ENCODE data around the gene LENG9.

The LENG9 gene

DNA sequence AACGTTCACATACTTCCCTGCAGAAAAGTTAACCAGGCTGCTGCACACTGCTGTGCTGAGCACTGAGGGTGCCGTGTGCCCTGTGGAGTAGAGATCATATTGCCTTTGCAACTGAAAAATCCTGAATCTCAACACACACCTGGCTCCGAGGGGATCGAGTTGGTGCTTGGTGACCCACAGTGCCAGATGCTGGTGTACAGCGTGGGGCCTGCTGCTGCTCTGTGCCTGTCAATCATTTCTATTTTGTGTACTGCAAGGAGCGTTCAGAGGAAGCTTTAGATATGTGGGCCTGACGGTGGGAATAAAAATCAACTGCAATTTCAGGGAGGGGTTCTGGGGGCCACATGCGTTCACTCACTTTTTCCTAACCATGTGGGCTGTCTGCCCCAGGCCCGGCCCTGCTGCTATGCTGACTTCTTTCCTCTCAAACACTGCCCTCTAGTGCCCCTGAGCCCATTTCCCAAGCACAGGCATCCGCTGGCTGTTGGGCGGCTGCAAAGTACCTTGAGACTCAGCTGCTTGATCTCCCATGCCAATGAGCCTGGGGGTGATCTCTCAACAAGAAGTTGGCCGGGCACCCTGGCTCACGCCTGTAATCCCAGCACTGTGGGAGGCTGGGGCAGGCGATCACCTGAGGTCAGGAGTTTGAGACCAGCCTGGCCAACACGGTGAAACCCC, 24.3 kb downstream of the LENG9 start:
- no peak for DNase-seq (ENCODE audit: low read depth in 2 of 2, low spot score in 1 of 2)

DNA sequence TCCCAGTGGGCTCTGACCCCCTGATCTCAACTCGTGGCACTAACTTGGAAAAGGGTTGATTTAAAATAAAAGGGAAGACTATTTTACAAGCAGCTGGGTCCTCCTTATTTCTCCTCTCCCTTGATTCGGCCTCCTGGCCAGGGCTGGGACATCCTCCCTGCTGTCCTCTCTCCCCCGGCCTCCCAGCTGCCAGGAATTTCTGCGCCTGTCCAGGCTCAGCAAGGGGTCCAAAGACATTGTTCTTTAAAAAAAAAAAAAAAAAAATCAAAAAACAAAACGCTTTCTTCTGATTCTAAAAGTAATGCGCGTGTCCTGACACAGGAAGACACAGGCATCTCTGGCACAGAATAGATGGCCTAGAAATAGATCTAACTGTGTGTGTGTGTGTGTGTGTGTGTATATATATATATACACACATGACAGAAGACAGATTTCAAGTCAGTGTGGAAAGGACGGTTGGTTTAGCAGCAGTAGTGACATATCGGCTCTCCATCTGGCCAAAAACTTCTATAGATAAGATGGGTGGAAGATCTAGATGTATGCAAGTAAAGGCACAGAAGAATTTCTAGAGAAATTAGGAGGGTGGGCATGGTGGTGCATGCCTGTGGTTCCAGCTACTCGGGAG, 26.8 kb downstream of the LENG9 start:
- DNase-seq (ENCODE audit: low read depth in 2 of 2, low spot score in 1 of 2) = no peak

DNA sequence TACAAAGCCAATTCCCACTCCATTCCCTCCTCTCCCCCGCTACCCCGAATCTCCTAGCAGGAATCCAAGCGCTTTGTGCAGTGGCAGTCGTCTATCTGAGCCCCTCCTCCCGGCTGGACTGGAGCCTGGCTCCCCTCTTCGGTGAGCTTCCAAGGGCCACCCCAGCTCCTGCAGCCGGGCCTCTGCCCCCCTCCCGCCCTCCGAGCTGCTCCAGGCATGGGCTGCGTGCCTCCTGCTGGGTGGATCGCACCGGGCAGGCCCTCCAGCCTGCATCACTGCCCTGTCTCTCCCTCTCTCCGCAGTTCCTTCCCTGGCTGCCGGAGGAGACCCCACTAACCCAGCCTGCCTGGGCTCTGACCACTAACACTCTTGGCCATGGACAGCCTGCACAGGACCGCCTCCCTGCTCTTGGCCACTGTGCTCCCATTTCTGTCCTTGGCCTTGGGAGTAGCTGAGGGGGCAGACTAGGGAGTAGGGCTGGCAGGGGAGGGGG, 27.5 kb downstream of the LENG9 start:
- DNase-seq (ENCODE audit: low read depth in 2 of 2, low spot score in 1 of 2) = no peak

DNA sequence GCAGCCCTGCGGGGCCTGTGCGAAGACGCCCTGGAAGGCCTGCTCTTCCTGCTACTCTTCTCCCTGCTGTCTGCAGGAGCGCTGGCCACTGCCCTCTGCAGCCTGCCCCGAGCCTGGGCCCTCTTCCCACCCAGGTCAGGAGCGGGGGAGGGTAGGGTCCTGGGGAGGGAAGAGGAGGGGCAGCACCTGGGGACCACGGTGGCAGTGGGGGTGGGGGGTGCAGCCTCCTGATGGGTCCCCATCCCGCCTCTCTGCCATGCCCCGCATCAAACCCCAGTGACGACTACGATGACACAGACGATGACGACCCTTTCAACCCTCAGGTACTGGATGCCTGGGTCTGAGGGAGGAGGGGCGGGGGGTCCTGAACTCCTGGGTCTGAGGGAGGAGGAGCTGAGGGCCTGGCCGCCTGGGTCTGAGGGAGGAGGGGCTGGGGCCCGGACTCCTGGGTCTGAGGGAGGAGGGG, 28.0 kb downstream of the LENG9 start:
- DNase-seq (ENCODE audit: low read depth in 2 of 2, low spot score in 1 of 2) = no peak

DNA sequence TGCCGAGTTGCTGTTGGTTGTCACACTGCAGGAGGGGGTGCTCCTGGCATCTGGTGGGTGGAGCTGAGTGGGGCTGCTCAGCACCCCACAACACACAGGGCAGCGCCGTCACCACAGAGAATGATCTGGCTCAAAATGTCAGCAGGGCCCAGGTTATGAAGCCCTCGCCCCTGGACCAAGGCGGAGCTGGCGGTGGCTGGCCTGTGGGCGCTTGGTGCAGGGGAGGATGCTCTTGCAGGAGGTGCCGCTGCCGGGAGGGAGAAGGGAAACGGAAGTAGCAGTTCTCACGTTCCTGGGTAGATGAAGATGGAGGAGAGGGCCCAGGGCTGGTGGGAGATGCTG, 28.7 kb downstream of the LENG9 start:
- no peak for DNase-seq (ENCODE audit: low read depth in 2 of 2, low spot score in 1 of 2)

DNA sequence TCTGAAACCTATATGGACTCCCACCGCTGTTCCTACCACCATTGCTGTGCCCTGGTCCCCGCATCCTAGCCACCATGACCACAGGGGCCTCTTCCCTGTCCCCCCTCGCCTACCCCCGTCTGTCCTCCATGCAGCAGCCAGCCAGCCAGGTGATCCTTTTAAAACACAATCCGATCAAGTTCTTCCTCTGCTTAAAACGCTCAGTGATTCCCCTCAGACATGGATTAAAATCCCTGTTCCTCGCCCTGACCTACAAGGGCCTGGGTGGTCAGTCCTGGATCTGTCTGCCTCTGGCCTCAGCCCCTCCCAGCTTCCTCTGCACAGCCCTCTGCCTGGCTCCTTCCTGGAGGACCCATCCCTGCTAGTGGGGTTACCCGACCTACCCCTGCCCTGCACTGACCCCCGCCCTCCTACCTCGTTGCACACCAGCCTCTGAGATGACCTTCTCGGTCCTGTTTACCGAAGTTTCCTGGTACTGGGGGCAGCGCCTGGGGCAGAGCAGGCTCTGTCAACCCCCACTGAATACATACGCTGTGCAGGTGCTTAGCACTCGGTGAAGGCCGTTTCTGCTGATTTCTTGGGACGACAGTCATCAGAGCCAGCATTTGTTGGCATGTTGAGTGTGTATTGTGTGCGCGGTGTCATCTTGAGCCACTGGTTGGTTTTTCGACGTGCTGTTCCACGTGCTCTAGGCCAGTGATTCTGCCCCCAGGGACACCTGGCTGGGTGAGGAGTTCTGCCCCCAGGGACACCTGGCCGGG, 29.3 kb downstream of the LENG9 start:
- DNase-seq (ENCODE audit: low read depth in 2 of 2, low spot score in 1 of 2) = no peak

DNA sequence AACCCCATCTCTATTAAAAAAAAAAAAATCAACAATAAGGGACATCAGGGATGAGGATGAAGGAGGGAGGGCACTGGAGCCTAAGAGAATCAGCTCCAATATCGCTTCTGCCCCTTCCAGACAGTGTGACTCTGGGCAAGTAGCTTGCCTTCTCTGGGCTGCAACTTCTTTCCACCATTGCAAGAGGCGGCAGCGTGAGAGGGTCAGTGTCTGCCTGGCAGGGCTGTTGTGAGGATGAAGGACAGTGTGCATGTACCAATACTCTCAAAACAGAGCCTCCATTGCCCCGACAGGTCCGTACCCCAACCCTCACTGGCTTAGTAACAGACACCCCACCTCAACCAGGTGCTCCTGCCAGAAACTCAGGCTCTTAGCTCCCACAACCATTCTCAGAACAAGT, 29.9 kb downstream of the LENG9 start:
- DNase-seq (ENCODE audit: low read depth in 2 of 2, low spot score in 1 of 2) = no peak

DNA sequence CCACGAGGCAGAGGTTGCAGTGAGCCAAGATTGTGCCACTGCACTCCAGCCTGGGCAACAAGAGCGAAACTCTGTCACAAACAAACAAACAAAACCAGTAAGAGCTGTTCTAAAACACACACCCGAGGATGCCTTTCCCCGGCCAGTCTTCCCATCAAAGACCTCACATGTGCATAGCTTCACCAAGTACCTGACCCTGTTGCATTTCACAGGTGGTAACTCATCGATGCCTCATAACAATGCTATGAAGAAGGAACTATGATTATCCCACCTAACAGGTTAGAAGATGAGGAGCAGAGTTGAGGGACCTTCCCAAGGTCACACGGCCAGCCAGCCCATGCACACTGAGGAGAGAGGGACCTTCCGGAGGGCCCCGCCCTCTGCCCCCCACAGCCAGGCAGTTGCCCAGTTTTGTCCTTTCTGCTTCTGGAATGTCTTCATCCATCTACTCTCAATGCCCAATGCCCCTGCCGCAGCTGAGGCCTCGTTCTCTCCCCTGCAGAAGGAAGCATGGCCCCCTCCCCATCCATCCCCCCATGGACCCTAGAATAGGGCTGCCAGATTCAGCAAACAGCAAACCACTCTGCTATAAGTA, 31.3 kb downstream of the LENG9 start:
- no peak for DNase-seq (ENCODE audit: low read depth in 2 of 2, low spot score in 1 of 2)

DNA sequence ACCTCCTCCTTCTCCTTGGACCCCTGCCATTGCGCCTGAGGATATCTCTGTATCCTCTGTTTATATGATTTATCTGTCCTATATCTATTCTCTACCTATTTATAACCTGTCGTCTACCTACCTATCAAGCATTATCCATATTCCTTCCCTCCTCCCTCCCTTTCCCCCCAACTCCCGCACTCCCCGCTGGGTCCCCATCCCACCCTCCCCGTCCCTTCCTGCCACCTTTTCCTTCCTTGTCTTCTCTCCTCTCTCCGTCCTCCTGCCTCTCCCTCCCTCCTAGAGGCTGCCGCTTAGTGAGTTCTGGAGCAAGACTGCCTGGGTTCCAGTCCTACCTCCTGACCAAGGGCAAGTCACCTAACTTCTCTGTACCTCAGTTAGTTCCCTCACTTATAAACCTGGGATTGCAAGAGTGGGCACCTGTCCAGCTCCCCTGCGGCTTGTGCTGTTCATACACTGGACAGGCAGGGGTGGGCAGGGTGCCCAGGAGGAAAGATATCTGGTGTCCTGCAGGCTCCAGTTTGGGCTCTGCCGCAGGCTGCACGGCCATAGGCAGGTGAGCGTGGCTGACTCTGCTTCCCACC, 32.2 kb downstream of the LENG9 start:
- DNase-seq (ENCODE audit: low read depth in 2 of 2, low spot score in 1 of 2) = no peak

DNA sequence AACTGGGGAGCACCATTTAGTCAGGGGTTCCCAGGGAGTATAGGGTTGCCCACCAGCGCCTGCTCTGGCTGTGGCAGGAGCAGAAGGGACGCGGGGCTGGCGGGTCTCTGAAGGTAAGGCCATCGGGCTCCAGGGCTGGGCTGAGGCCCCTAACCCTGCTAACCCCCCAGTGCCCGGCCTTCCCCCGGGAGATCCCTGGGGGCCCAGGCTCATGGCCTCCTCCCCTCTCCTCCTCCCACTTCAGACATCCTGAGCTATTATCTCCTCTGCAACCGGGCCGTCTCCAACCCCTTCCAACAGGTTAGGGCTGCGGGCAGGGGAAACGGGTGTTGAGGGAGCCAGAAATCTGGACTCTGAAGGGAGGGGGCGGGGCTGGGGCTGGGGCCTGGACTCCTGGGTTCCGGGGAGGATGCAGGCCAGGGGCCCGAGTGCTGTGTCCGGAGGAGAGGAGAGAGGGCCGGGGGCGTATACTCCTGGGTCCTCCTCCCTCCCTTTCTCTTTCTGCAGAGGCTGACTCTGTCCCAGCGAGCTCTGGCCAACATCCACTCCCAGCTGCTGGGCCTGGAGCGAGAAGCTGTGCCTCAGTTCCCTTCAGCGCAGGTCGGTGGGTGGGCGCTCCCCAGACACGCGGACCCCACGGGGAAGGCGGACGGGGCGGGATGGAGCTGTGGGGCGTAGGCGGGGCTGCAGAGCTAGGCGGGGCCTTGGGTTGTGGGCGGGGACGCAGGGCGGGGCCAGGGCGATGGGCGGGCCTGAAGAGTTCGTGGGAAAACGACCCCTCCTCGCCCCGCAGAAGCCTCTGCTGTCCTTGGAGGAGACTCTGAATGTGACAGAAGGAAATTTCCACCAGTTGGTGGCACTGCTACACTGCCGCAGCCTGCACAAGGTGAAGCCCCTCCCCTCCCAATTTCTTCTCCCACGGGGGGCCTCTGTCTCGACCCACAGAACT, 33.0 kb downstream of the LENG9 start:
- peak in 1 of 2 donors; percentile 8 for DNase-seq (ENCODE audit: low read depth in 2 of 2, low spot score in 1 of 2)

DNA sequence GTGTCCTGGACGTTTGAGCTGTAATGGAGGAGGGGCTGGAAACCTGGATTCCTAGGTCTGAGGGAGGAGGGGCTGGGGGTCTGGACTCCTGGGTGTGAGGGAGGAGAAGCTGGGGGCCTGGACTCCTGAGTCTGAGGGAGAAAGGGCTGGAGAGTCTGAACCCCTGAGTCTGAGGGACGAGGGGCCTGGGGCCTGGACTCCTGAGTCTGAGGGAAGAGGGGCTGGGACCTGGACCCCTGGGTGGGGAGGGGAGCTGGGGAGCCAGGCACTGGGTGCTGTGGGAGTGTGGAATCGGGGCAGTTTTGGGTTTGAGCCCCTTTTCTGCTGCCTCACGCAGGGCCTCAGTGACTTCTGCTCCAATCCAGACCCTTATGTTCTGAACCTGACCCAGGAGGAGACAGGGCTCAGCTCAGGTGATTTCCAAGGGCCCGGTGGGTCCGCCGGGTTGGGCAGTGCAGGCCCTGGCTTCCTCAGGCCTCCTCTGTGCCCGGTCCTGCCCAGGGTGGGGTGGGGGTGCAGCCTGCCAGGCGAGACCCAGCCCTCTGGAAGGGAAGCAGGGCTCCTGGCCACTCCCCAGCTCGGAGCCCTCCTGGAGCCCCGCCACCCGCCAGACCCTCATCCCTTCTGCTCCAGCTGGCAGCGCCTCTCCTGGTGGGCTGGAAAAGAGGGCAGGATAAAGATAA, 33.9 kb downstream of the LENG9 start:
- DNase-seq (ENCODE audit: low read depth in 2 of 2, low spot score in 1 of 2) = no peak

DNA sequence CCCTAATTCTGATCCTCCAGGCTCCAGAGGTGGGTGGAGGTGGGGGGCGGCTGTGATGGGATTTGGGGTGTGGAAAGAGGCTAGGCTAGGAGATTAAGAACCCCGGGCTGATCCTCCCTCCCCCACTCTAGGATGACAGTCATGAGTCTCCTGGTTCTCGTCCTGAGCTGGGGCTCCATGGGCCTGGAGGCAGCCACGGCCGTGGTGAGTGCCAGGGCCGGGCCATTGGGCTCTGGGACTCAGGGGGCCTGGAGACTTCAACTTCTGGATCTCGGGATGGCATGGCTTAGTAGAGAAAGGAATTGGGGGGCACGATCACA, 34.4 kb downstream of the LENG9 start:
- no peak for DNase-seq (ENCODE audit: low read depth in 2 of 2, low spot score in 1 of 2)

DNA sequence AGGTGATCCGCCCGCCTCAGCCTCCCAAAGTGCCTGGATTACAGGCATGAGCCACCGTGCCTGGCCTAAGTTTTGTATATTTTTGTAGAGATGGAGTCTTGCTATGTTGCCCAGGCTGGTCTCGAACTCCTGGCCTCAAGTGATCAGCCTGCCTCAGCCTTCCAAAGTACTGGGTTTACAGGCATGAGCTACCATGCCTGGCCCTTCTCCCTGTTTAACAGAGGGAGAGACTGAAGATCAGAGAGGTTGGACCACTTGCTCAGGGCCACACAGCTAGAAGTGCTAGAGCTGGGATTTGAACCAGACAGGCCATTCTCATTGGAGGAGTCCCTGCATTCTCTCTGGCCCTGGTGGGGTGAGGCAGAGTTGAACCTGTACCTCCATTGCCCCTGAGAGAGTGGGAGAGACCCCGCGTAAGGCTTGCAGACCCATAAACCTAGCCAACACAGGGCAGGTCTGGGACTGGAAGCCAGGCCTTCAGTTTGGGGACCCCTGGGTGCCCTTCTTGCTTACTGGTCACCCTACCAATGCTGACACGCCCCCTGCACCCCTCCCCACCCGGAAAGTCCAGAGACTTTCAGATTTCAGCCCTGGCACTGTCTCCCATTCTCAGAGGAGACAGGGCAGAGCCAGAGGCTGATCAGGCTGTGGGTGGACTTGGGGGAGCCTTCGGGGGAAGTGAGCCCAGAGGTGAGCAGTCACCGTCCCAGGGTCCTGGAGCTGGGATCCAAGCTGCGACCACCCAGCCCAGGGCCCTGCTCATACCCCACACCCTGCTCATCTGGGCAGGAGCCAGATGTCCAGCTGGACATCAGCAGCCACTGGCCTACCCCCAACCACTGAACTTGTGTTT, 35.0 kb downstream of the LENG9 start:
- no peak for DNase-seq (ENCODE audit: low read depth in 2 of 2, low spot score in 1 of 2)

DNA sequence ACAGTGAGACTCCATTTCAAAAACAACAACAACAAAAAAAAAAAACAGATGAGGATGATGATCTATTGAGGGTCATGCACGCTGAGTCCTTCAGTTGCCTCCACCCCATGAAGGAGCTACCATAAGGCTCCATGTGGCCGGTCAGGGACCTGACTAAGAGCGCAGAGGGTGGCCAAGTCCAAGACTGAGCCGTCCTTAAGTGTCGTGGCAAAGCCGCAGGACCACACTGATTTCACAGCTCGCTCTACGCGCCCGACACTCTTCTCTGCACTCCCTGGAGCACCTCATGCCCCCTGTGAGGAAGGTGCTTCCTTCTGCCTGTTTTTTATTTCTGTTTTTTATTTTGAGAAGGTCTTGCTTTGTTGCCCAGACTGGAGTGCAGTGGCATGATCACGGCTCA, 36.0 kb downstream of the LENG9 start:
- no peak for DNase-seq (ENCODE audit: low read depth in 2 of 2, low spot score in 1 of 2)

DNA sequence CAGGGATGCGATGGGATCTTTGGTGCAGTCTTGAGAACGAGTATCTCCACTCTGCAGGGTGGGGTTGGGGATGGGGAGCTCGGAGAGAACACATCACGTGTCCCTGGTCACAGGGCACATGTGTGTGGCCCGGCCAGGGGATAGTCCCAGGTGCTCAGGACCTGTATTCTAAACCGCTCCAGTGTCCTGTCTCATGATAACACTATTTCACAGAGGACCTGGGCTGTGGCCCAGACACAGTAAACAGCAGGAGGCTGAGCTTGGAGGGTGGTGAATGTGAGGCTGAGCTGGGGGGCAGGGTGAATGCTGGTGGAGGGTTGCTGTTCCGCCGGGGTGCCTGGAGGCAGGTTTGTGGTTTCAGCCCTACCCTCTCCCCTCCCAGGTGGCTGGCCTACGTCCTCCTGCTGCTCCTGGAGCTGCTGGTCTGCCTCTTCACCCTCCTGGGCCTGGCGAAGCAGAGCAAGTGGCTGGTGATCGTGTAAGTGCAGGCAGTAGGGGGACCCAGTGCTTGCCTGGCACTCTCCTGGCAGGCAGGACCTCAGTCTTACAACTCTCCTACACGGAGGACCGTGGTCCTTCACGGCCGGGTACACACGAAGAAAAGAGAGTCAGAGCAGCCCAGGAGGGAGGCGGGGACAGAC, 37.2 kb downstream of the LENG9 start:
- DNase-seq (ENCODE audit: low read depth in 2 of 2, low spot score in 1 of 2) = no peak

DNA sequence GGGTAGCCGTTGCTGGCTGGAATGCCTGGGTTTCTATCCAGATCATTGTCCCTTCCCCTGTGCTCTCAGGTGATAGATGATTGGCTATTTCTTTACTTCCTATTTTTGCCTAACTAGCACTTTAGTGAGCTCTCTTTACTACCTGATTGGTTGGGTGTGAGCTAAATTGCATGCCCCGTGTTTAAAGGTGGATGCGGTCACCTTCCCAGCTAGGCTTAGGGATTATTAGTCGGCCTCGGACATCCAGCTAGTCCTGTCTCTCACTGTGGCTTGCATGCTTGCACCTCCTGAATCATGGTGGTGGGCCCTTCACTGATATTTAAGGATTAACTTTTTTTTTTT, 38.2 kb downstream of the LENG9 start:
- no peak for DNase-seq (ENCODE audit: low read depth in 2 of 2, low spot score in 1 of 2)

DNA sequence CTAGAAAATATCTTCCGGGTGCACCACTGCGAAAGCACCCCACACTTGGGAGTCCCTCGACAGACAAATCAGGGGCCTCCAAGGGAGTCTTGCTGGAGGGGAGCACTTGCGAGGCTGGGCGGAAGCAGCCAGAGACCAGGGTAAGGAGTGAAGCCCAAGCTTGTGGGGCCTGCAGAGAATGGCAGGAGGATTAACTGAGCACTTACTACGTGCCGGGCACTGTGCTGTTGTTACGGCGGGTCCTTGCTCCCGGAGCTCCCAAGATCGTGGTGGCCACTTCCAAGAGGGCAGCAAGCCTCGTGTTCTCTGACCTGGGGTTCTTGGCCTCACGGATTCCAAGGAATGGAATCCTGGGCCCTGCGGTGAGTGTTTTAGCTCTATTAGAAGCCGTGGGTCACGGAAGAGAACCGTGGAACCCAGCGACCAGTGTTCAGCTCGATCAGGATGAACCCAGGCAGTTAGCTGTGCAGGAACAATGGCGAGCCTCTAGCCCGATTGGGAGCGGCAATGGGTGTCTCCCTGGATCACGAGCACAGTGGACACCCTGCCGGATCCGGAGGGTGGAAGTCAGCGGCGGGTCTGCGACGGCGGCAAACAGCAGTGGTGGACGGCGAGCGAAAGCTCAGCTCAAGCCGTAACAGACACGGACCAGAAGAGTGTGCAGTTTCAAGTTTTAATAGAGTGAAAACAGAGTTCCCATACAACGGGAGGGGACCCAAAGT, 38.8 kb downstream of the LENG9 start:
- no peak for DNase-seq (ENCODE audit: low read depth in 2 of 2, low spot score in 1 of 2)

DNA sequence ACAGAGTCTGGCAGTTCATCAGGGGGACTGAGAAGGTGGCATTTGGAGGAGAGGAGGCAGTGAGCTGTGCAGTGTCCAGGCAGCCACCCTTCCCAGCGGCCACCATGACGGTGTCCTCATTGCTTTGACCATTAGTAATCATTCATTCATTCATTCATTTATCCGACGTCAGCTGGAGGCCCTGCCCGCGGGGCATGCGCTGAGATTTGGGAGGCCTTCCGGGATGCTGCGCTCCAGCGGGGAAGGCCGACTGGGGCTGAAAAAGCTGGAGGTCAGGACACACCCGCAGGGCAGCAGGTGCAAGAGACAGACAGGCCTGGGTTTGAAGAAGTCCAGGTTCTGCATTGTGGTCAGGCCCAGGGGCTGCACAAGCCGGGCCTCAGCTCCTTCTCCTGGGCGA, 39.4 kb downstream of the LENG9 start:
- DNase-seq (ENCODE audit: low read depth in 2 of 2, low spot score in 1 of 2) = no peak

Measured in stimulated activated CD8-positive, alpha-beta memory T cell treated with anti-CD3 and anti-CD28 coated beads, Interleukin-4, amount 100 ng/mL, for 4 hours (primary cell).